Mesothelial cell of epicardium (in vitro differentiated cells): ENCODE data around the gene CCRL2. TPM values are rescaled to one million over a fixed set of nuclear protein-coding genes. Genes with fewer than 3 reads are reported as not detected.

Experiments used
- DNase-seq, 2 experiments: peaks; one replicate each; pipeline ENCODE4 v3.0.0; 2021; ENCODE audit warnings: low spot score in 2 of 2; ENCODE audit not compliant: unreplicated experiment in 2 of 2
- H3K27ac Mint-ChIP-seq: 2 replicates; pipeline ENCODE4 v1.8.0; 2021; ENCODE audit warnings: mixed read lengths
- H3K27me3 Mint-ChIP-seq: 2 replicates; pipeline ENCODE4 v1.8.0; 2021; ENCODE audit warnings: low read depth, mixed read lengths
- H3K36me3 Mint-ChIP-seq: 2 replicates; pipeline ENCODE4 v1.8.0; 2021; ENCODE audit warnings: mixed read lengths
- H3K4me1 Mint-ChIP-seq: 2 replicates; pipeline ENCODE4 v1.8.0; 2021; ENCODE audit warnings: mixed read lengths
- H3K4me3 Mint-ChIP-seq: 2 replicates; pipeline ENCODE4 v1.8.0; 2021; ENCODE audit warnings: mild to moderate bottlenecking, moderate library complexity, mixed read lengths
- H3K9me3 Mint-ChIP-seq: 2 replicates; pipeline ENCODE4 v1.8.0; 2021; ENCODE audit warnings: mixed read lengths
- CTCF ChIP-seq: fragments of 200-600 bp; sonication (generic); IDR thresholded peaks from one replicate; pipeline ENCODE4 v1.5.0; 2021; ENCODE audit warnings: antibody characterized with exemption; ENCODE audit not compliant: unreplicated experiment
- total RNA-seq: library from RNA; stranded (reverse); gene quantifications from 3 replicates; pipeline ENCODE4 v1.2.1, GENCODE V29; 2021

The CCRL2 gene
- total RNA-seq, 1 donor from 2014 or later, result not detected

GRCh38 chr3:46369151-46369550 lies 37.9 kb upstream of the CCRL2 start:
- no peaks in the 10 kb centered on the region for H3K36me3 Mint-ChIP-seq
- no peak overlapping the region for H3K27ac Mint-ChIP-seq
- H3K4me3 Mint-ChIP-seq, result no peak overlapping the region
- no peaks in the 10 kb centered on the region for H3K9me3 Mint-ChIP-seq
- no peak for DNase-seq
- H3K4me1 Mint-ChIP-seq, result peaks cover 7% of the 10 kb centered on the region
- TF ChIP-seq CTCF, result no peak
- H3K27me3 Mint-ChIP-seq, result peaks cover 54% of the 10 kb centered on the region

- Mint-ChIP-seq H3K9me3 (no peaks in the 10 kb centered on the region), H3K27me3 (peaks cover 56% of the 10 kb centered on the region), H3K4me3 (no peak overlapping the region), H3K4me1 (peaks cover 7% of the 10 kb centered on the region), H3K27ac (no peak overlapping the region), H3K36me3 (no peaks in the 10 kb centered on the region)
- no peak for TF ChIP-seq CTCF
- peak in 1 of 2 experiments; percentile 11 for DNase-seq
Observed at GRCh38 chr3:46369675-46370132, 37.4 kb upstream of the CCRL2 start.

- peaks cover 7% of the 10 kb centered on the region for H3K4me1 Mint-ChIP-seq
- no peaks in the 10 kb centered on the region for H3K9me3 Mint-ChIP-seq
- TF ChIP-seq CTCF, result no peak
Observed at GRCh38 chr3:46370839-46371518, 36.1 kb upstream of the CCRL2 start, which contains the start of gene CCR5. Gene CCR5, plus strand, starts transcription at chr3:46370946. Its CDS starts 1,957 bp downstream, at chr3:46372903.

GRCh38 chr3:46371519-46372340 lies 35.3 kb upstream of the CCRL2 start:
- Mint-ChIP-seq H3K36me3 (no peaks in the 10 kb centered on the region), H3K9me3 (no peaks in the 10 kb centered on the region), H3K4me3 (no peak overlapping the region), H3K4me1 (peaks cover 7% of the 10 kb centered on the region), H3K27me3 (peaks cover 56% of the 10 kb centered on the region), H3K27ac (no peak overlapping the region)
- TF ChIP-seq CTCF, result no peak
- DNase-seq, result no peak

More at GRCh38 chr3:46370839-46371518, 36.1 kb upstream of the CCRL2 start, which contains the start of gene CCR5:
- Mint-ChIP-seq H3K4me3 (no peak within 1 kb of the TSS), H3K36me3 (no peaks in the 10 kb centered on the region), H3K27ac (no peak within 1 kb of the TSS), H3K27me3 (peaks cover 58% of the 10 kb centered on the region)
- DNase-seq, result no peak

GRCh38 chr3:46372492-46373359 lies 34.3 kb upstream of the CCRL2 start:
- Mint-ChIP-seq H3K4me1 (peaks cover 7% of the 10 kb centered on the region), H3K27ac (no peak overlapping the region), H3K4me3 (no peak overlapping the region), H3K36me3 (no peaks in the 10 kb centered on the region), H3K27me3 (peaks cover 61% of the 10 kb centered on the region), H3K9me3 (no peaks in the 10 kb centered on the region)
- no peak for TF ChIP-seq CTCF
- DNase-seq, result no peak
